ENCODE measurements around the gene TNFSF10. TPM values are rescaled to one million over a fixed set of nuclear protein-coding genes. Genes with fewer than 3 reads are reported as not detected.
"Not testable (repeated sequence)": the region's sequence is repeated elsewhere in the genome, so short reads cannot be mapped to it uniquely, and the experiment has no call there.

The TNFSF10 gene
- polyA plus RNA-seq, 1 donor from 2014 or later = not detected

DNA sequence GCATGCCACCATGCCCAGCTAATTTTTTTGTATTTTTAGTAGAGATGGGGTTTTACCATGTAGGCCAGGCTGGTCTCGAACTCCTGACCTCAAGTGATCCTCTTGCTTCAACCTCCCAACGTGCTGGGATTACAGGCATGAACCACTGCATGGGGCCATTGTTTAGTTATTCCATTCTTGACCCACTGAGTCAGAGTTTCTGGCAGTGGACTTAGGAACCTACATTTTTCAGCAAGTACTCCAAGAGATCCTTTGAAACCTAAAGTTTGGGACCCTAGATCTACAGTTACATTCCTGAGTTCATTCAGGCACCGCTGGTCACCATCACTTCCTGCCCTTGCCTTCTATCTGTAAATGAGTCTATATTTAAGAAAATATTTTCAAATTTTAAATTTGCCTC, 1.4 kb upstream of the TNFSF10 start:
- H3K9ac ChIP-seq (ENCODE audit: low read length) = no peak overlapping the region

DNA sequence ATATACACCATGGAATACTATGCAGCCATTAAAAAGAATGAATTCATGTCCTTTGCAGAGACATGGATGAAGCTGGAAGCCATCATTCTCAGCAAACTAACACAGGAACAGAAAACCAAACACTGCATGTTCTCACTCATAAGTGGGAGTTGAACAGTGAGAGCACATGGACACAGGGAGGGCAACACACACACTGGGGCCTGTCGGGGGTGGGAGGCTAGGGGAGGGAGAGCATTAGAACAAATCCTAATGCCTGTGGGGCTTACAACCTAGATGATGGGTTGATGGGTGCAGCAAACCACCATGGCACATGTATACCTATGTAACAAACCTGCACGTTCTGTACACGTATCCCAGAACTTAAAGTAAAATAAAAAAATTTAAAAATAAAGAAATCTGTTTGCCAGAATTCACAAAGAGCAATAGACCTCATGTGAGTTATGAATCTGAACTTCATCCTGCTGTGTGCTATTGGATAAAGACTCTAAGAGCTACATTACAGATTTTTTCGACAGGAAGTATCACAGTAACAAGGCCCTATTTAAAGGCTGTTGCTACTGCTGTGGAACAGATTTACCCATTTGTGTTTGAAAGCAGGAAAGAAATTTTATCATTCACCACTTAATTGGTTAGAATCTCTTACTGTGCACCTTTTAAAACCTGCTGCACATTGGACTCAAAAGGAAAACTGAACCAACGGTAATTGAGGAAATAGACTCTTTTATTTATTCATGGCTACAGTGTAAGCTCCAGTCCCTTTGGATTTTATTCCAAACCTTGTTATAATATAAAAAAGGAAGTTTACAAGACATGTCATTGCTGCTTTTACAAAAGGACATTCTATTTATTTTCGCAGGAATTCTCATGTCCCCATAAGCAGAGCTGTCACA, 1.1 kb downstream of the TNFSF10 start:
- not testable (repeated sequence) for H3K27me3 ChIP-seq (ENCODE audit: insufficient read depth, low read depth, low read length); H3K4me3 ChIP-seq (ENCODE audit: low read length); H3K4me2 ChIP-seq (ENCODE audit: low read length); H3K27ac ChIP-seq (ENCODE audit: low read length); H4K20me1 ChIP-seq (ENCODE audit: insufficient read depth); H3K79me2 ChIP-seq (replicated peaks; ENCODE audit: insufficient read depth, low read length); H3K36me3 ChIP-seq (ENCODE audit: insufficient read depth, low read length); H2AFZ ChIP-seq (ENCODE audit: low read depth, low read length); H3K9me2 ChIP-seq (ENCODE audit: insufficient read depth, low read length); H3K9me3 ChIP-seq (ENCODE audit: low read length); H3F3A ChIP-seq (ENCODE audit: insufficient read depth, low read length, poor library complexity, severe bottlenecking); H3K9ac ChIP-seq (ENCODE audit: low read length)

More for the DNA sequence above, 1.4 kb upstream of the TNFSF10 start:
- Histone ChIP-seq H3K27me3 (ENCODE audit: insufficient read depth, low read depth, low read length) (no peaks in the 10 kb centered on the region), H3K36me3 (ENCODE audit: insufficient read depth, low read length) (no peaks in the 10 kb centered on the region), H3K9me3 (ENCODE audit: low read length) (no peaks in the 10 kb centered on the region), H4K20me1 (ENCODE audit: insufficient read depth) (no peaks in the 10 kb centered on the region), H3K4me2 (ENCODE audit: low read length) (no peak overlapping the region), H3F3A (ENCODE audit: insufficient read depth, low read length, poor library complexity, severe bottlenecking) (no peaks in the 10 kb centered on the region), H3K27ac (ENCODE audit: low read length) (no peak overlapping the region), H2AFZ (ENCODE audit: low read depth, low read length) (no peak overlapping the region), H3K79me2 (replicated peaks; ENCODE audit: insufficient read depth, low read length) (no peaks in the 10 kb centered on the region), H3K4me3 (ENCODE audit: low read length) (no peak overlapping the region), H3K9me2 (ENCODE audit: insufficient read depth, low read length) (no peaks in the 10 kb centered on the region)
- TF ChIP-seq SMC3 (conservative IDR thresholded peaks at IDR 0.05; ENCODE audit: poor library complexity) (no peak), EP300 (conservative IDR thresholded peaks at IDR 0.05; ENCODE audit: poor library complexity, severe bottlenecking) (no peak), TAF1 (IDR thresholded peaks at IDR 0.05; ENCODE audit: low read depth) (no peak), EZH2 (IDR thresholded peaks at IDR 0.05; ENCODE audit: borderline replicate concordance, insufficient read depth, low read length, poor library complexity, severe bottlenecking) (no peak), POLR2AphosphoS5 (IDR thresholded peaks at IDR 0.05) (no peak)
- TF ChIP-seq, protein P1, sequence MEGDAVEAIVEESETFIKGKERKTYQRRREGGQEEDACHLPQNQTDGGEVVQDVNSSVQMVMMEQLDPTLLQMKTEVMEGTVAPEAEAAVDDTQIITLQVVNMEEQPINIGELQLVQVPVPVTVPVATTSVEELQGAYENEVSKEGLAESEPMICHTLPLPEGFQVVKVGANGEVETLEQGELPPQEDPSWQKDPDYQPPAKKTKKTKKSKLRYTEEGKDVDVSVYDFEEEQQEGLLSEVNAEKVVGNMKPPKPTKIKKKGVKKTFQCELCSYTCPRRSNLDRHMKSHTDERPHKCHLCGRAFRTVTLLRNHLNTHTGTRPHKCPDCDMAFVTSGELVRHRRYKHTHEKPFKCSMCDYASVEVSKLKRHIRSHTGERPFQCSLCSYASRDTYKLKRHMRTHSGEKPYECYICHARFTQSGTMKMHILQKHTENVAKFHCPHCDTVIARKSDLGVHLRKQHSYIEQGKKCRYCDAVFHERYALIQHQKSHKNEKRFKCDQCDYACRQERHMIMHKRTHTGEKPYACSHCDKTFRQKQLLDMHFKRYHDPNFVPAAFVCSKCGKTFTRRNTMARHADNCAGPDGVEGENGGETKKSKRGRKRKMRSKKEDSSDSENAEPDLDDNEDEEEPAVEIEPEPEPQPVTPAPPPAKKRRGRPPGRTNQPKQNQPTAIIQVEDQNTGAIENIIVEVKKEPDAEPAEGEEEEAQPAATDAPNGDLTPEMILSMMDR (IDR thresholded peaks at IDR 0.05; ENCODE audit: poor library complexity, severe bottlenecking) = no peak
- TF ChIP-seq, protein P2, sequence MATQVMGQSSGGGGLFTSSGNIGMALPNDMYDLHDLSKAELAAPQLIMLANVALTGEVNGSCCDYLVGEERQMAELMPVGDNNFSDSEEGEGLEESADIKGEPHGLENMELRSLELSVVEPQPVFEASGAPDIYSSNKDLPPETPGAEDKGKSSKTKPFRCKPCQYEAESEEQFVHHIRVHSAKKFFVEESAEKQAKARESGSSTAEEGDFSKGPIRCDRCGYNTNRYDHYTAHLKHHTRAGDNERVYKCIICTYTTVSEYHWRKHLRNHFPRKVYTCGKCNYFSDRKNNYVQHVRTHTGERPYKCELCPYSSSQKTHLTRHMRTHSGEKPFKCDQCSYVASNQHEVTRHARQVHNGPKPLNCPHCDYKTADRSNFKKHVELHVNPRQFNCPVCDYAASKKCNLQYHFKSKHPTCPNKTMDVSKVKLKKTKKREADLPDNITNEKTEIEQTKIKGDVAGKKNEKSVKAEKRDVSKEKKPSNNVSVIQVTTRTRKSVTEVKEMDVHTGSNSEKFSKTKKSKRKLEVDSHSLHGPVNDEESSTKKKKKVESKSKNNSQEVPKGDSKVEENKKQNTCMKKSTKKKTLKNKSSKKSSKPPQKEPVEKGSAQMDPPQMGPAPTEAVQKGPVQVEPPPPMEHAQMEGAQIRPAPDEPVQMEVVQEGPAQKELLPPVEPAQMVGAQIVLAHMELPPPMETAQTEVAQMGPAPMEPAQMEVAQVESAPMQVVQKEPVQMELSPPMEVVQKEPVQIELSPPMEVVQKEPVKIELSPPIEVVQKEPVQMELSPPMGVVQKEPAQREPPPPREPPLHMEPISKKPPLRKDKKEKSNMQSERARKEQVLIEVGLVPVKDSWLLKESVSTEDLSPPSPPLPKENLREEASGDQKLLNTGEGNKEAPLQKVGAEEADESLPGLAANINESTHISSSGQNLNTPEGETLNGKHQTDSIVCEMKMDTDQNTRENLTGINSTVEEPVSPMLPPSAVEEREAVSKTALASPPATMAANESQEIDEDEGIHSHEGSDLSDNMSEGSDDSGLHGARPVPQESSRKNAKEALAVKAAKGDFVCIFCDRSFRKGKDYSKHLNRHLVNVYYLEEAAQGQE (IDR thresholded peaks at IDR 0.05; ENCODE audit: borderline replicate concordance) = no peak

DNA sequence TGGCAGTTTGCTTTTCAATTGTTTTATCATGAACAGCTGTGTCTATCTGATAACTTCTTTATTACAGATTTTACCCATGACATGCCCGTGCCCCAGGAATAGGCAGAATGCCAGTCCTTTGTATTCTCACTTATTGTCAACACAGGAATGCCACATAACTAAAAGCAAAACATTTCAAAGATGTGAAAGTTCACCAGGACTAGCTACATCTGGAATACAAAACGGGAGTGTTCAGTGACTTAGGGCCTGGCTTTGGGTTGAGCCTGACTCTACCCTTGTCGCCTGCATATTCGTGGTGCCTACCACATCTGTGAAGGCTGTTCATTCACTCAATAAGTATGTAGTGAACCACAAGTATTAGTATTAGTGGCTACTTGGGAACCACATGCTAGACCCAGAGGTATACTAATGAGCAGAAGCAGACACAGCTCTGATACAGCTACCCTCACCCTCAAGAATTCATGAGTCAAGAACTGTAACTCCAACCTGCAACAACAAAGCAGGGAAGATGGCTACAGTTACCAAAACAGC, 2.9 kb downstream of the TNFSF10 start:
- H4K20me1 ChIP-seq (ENCODE audit: insufficient read depth) = no peaks in the 10 kb centered on the region
- no peaks in the 10 kb centered on the region for H3K9me2 ChIP-seq (ENCODE audit: insufficient read depth, low read length)
- no peak overlapping the region for H3K27ac ChIP-seq (ENCODE audit: low read length)
- H3F3A ChIP-seq (ENCODE audit: insufficient read depth, low read length, poor library complexity, severe bottlenecking) = no peaks in the 10 kb centered on the region
- no peaks in the 10 kb centered on the region for H3K36me3 ChIP-seq (ENCODE audit: insufficient read depth, low read length)
- H3K4me3 ChIP-seq (ENCODE audit: low read length) = no peak overlapping the region
- no peaks in the 10 kb centered on the region for H3K9me3 ChIP-seq (ENCODE audit: low read length)
- no peak overlapping the region for H2AFZ ChIP-seq (ENCODE audit: low read depth, low read length)
- H3K4me2 ChIP-seq (ENCODE audit: low read length) = no peak overlapping the region
- no peaks in the 10 kb centered on the region for H3K79me2 ChIP-seq (replicated peaks; ENCODE audit: insufficient read depth, low read length)
- H3K27me3 ChIP-seq (ENCODE audit: insufficient read depth, low read depth, low read length) = no peaks in the 10 kb centered on the region
- H3K9ac ChIP-seq (ENCODE audit: low read length) = no peak overlapping the region
- TF ChIP-seq, protein P2 (IDR thresholded peaks at IDR 0.05; ENCODE audit: borderline replicate concordance) = no peak
- TF ChIP-seq POLR2AphosphoS5 (IDR thresholded peaks at IDR 0.05) (no peak), TAF1 (IDR thresholded peaks at IDR 0.05; ENCODE audit: low read depth) (no peak), EZH2 (IDR thresholded peaks at IDR 0.05; ENCODE audit: borderline replicate concordance, insufficient read depth, low read length, poor library complexity, severe bottlenecking) (no peak), EP300 (conservative IDR thresholded peaks at IDR 0.05; ENCODE audit: poor library complexity, severe bottlenecking) (no peak), MXI1 (conservative IDR thresholded peaks at IDR 0.05; ENCODE audit: poor library complexity, severe bottlenecking) (no peak)
- TF ChIP-seq, protein P1 (IDR thresholded peaks at IDR 0.05; ENCODE audit: poor library complexity, severe bottlenecking) = no peak

Data from neural cell (in vitro differentiated cells).